GM12874 (cell line): ENCODE measurements around the gene KIF26B.

Source experiments
- TF ChIP-seq, protein P1 (sequence below): IDR thresholded peaks from 2 replicates; pipeline ENCODE4 v1.5.1; 2011; ENCODE audit warnings: low read depth, mild to moderate bottlenecking, control low read depth, low read length, moderate library complexity; ENCODE audit not compliant: insufficient read depth

KIF26B gene

GRCh38 chr1:245319094-245319493, 164.3 kb downstream of the KIF26B start:
- TF ChIP-seq, protein P1, sequence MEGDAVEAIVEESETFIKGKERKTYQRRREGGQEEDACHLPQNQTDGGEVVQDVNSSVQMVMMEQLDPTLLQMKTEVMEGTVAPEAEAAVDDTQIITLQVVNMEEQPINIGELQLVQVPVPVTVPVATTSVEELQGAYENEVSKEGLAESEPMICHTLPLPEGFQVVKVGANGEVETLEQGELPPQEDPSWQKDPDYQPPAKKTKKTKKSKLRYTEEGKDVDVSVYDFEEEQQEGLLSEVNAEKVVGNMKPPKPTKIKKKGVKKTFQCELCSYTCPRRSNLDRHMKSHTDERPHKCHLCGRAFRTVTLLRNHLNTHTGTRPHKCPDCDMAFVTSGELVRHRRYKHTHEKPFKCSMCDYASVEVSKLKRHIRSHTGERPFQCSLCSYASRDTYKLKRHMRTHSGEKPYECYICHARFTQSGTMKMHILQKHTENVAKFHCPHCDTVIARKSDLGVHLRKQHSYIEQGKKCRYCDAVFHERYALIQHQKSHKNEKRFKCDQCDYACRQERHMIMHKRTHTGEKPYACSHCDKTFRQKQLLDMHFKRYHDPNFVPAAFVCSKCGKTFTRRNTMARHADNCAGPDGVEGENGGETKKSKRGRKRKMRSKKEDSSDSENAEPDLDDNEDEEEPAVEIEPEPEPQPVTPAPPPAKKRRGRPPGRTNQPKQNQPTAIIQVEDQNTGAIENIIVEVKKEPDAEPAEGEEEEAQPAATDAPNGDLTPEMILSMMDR, result no peak

- TF ChIP-seq, protein P1, result no peak
Observed at GRCh38 chr1:245322673-245323072, 167.9 kb downstream of the KIF26B start.

DNA sequence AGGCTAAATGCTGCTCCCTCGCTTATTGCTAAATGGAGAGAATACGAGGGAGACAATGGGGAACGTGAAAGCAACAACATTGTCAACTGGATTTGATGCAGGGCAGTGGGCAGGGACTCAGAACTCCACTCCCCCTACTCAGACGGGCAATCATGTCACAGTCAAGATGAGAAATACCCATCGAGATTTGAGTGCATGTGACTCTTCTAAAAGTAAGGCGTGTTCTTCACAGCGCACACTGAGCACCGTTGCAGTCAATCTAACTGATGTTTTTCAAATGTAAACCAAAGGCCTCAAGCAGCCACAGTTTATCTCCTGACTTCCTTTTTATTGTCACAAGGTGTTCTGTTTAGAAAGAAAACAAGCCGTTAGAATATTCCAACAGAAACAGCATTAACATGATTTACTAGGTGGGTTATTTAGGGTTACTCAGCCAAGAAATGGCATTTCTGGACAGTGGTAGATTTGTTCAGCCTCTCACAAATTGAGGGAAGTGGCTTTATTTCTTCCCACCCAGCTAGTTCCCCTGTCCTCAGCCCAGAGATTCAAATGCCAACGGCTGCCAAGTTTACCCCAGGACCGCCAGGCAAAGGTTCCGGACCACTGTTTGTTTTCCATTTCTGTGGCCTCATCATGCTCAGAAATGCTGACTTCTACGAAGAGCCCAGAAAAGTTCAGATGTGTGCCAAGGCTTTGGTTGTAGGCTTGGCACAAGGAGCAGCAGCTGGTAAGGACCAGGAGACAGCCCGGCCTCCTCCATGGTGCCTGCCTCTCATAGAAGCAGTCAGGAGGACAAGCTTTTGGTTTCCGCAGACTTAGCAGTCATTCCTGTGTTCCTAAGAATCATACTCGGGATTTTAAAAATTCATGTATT, 171.4 kb downstream of the KIF26B start:
- TF ChIP-seq, protein P1, result no peak

- TF ChIP-seq, protein P1, result no peak
Observed at GRCh38 chr1:245327360-245327759, 172.6 kb downstream of the KIF26B start.

DNA sequence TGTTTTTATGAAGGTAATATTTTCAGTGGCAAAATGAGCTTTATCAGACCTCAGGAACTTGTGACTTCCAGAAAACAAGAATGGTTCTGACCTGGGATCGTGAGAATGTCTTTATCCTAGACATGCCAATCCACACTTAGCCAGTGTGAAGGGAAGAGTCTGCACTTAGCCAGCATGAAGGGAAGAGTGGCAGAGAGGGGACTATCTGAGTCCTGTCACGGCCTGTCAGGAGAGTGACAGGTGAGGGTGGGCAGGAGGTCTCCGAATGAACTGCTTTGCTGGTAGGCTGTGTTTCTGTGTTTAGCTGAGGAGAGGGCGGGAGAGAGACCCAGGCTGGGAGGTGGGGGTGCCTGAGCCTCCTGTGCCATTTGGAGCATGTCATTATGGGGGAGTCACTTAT, 173.1 kb downstream of the KIF26B start:
- TF ChIP-seq, protein P1, result no peak

DNA sequence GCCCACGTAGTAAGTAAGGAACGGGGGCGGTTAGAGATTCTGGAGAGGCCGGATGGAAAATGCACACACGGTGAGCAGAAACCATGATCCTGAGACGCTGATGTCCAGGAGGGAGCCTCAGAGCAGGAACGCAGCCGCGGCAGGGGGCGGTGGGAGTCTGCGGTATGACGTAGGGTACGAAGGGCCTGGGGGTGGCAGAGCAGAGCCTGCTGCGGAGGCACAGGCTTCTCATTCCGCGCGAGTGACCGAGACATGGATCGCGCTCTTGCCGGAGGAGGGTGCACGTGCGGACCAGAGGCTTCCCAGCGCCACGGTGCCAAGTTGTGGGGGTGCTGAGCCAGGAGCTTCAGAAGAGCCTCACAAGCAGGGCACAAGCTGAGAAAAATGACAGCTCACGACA, 176.2 kb downstream of the KIF26B start:
- TF ChIP-seq, protein P1, result no peak

GRCh38 chr1:245332085-245332484, 177.3 kb downstream of the KIF26B start:
- TF ChIP-seq, protein P1, result no peak
